ENCODE data around the gene HYAL3. TPM values are rescaled to one million over a fixed set of nuclear protein-coding genes. Genes with fewer than 3 reads are reported as not detected.

Gene HYAL3
- total RNA-seq, 1 experiment from 2014 or later: 2.9 TPM

DNA sequence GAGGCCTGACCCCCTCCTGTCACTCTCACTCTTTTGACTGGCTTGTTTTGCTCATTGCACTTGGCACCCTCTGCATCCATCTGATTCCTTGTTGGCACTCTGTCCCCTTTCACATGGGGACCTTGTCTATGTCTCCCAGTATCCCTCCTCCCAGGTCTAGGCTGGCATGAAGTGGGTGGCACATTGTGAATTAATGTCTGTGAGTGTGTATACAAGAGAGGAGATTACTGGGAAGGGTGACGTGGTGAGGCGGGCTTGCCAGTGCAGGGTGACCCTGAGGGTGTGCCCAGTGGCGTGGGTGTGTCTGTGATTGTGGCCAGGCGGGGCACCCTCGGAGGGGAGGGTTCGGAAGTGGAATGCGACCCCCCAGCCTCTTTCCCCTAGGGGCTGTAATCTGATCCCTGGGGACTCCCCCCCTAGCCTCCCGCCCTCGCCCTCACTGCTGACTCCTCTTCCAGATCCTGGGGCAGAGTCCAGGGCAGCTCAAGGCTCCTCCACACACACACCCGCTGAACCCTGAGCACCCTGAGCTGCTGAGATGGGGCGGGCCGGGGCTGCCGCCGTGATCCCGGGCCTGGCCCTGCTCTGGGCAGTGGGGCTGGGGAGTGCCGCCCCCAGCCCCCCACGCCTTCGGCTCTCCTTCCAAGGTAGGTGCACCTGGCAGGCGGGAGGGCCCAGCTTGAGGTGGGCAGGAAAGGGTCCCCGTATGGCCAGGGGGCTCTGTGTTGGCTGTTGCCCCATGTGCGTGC, 30.3 kb downstream of the HYAL3 start, which contains the start of gene SEMA3B:
Gene SEMA3B (plus strand): TSS at position 445 of the 749 bp plus-strand sequence. CDS start 94 bp downstream, at position 539.
- Mint-ChIP-seq H3K4me1 (peaks cover 49% of the 10 kb centered on the region), H3K27ac (no peak within 1 kb of the TSS), H3K27me3 (ENCODE audit: low read depth) (peaks cover 11% of the 10 kb centered on the region), H3K9me3 (no peaks in the 10 kb centered on the region), H3K4me3 (no peak within 1 kb of the TSS), H3K36me3 (no peaks in the 10 kb centered on the region)
- DNase-seq (ENCODE audit: low spot score) (no peak), ATAC-seq (no peak)
- POLR2A ChIA-PET: interaction anchor here (1.0 to 1.5 kb wide), 3 partner anchors 9 to 74 kb away, joined by 4 to 5 read pairs (median 4); no protein-coding TSS in a partner anchor
- TF ChIP-seq JAZF1 (CRISPR knock-in tag; IDR thresholded peaks at IDR 0.05) (no peak), FOXP1 (CRISPR knock-in tag; IDR thresholded peaks at IDR 0.05; ENCODE audit: borderline replicate concordance) (0 out of 2 replicates have a peak, but pooled peaks have one; percentile 28)
- CTCF ChIA-PET: interaction anchor here (0.5 to 12.5 kb wide), 7 partner anchors 9 to 75 kb away, joined by 3 to 145 read pairs (median 4); partner anchors contain the start of gene GNAT1

GRCh38 chr3:50268276-50268675, 30.9 kb downstream of the HYAL3 start:
- no peak overlapping the region for H3K27ac Mint-ChIP-seq
- ATAC-seq: no peak
- no peaks in the 10 kb centered on the region for H3K36me3 Mint-ChIP-seq
- DNase-seq (ENCODE audit: low spot score): no peak
- H3K27me3 Mint-ChIP-seq (ENCODE audit: low read depth): peaks cover 5% of the 10 kb centered on the region
- no peak overlapping the region for H3K4me3 Mint-ChIP-seq
- CTCF ChIA-PET: interaction anchor here (0.5 to 12.5 kb wide), 10 partner anchors 12 to 103 kb away, joined by 3 to 145 read pairs (median 4); partner anchors contain the start of genes GNAT1 and HYAL2
- TF ChIP-seq CREM (CRISPR knock-in tag; IDR thresholded peaks at IDR 0.05): no peak
- no peak for TF ChIP-seq IRF2 (CRISPR knock-in tag; IDR thresholded peaks at IDR 0.05; ENCODE audit: borderline replicate concordance, low read depth)
- no peak for TF ChIP-seq PRRX2 (CRISPR knock-in tag; IDR thresholded peaks at IDR 0.05)
- no peak for TF ChIP-seq ZNF138 (CRISPR knock-in tag; conservative IDR thresholded peaks at IDR 0.05)
- no peak for TF ChIP-seq ZNF317 (CRISPR knock-in tag; IDR thresholded peaks at IDR 0.05; ENCODE audit: borderline replicate concordance, low read depth)
- TF ChIP-seq, protein P1, sequence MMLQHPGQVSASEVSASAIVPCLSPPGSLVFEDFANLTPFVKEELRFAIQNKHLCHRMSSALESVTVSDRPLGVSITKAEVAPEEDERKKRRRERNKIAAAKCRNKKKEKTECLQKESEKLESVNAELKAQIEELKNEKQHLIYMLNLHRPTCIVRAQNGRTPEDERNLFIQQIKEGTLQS (CRISPR knock-in tag; conservative IDR thresholded peaks at IDR 0.05): no peak
- no peak for TF ChIP-seq CREB1 (CRISPR knock-in tag; IDR thresholded peaks at IDR 0.05)
- no peaks in the 10 kb centered on the region for H3K9me3 Mint-ChIP-seq
- H3K4me1 Mint-ChIP-seq: peaks cover 54% of the 10 kb centered on the region
- POLR2A ChIA-PET: interaction anchor here (1.3 kb wide), 1 partner anchor 22 kb away, joined by 4 read pairs; no protein-coding TSS in a partner anchor

GRCh38 chr3:50267280-50267913, 31.8 kb downstream of the HYAL3 start:
- peak overlapping the region; percentile 24; the same call in 1 of the 2 replicates for H3K4me3 Mint-ChIP-seq
- TF ChIP-seq, protein P2, sequence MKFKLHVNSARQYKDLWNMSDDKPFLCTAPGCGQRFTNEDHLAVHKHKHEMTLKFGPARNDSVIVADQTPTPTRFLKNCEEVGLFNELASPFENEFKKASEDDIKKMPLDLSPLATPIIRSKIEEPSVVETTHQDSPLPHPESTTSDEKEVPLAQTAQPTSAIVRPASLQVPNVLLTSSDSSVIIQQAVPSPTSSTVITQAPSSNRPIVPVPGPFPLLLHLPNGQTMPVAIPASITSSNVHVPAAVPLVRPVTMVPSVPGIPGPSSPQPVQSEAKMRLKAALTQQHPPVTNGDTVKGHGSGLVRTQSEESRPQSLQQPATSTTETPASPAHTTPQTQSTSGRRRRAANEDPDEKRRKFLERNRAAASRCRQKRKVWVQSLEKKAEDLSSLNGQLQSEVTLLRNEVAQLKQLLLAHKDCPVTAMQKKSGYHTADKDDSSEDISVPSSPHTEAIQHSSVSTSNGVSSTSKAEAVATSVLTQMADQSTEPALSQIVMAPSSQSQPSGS (CRISPR knock-in tag; IDR thresholded peaks at IDR 0.05; ENCODE audit: borderline replicate concordance, low read depth): no peak
- no peak for TF ChIP-seq TP53 (CRISPR knock-in tag; IDR thresholded peaks at IDR 0.05)
- no peak for TF ChIP-seq RORB (CRISPR knock-in tag; IDR thresholded peaks at IDR 0.05)
- TF ChIP-seq, protein P3, sequence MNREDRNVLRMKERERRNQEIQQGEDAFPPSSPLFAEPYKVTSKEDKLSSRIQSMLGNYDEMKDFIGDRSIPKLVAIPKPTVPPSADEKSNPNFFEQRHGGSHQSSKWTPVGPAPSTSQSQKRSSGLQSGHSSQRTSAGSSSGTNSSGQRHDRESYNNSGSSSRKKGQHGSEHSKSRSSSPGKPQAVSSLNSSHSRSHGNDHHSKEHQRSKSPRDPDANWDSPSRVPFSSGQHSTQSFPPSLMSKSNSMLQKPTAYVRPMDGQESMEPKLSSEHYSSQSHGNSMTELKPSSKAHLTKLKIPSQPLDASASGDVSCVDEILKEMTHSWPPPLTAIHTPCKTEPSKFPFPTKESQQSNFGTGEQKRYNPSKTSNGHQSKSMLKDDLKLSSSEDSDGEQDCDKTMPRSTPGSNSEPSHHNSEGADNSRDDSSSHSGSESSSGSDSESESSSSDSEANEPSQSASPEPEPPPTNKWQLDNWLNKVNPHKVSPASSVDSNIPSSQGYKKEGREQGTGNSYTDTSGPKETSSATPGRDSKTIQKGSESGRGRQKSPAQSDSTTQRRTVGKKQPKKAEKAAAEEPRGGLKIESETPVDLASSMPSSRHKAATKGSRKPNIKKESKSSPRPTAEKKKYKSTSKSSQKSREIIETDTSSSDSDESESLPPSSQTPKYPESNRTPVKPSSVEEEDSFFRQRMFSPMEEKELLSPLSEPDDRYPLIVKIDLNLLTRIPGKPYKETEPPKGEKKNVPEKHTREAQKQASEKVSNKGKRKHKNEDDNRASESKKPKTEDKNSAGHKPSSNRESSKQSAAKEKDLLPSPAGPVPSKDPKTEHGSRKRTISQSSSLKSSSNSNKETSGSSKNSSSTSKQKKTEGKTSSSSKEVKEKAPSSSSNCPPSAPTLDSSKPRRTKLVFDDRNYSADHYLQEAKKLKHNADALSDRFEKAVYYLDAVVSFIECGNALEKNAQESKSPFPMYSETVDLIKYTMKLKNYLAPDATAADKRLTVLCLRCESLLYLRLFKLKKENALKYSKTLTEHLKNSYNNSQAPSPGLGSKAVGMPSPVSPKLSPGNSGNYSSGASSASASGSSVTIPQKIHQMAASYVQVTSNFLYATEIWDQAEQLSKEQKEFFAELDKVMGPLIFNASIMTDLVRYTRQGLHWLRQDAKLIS (CRISPR knock-in tag; IDR thresholded peaks at IDR 0.05; ENCODE audit: borderline replicate concordance): no peak
- no peak for TF ChIP-seq GABPB1 (CRISPR knock-in tag; IDR thresholded peaks at IDR 0.05)
- no peak for TF ChIP-seq ZNF138 (CRISPR knock-in tag; conservative IDR thresholded peaks at IDR 0.05)
- TF ChIP-seq, protein P4, sequence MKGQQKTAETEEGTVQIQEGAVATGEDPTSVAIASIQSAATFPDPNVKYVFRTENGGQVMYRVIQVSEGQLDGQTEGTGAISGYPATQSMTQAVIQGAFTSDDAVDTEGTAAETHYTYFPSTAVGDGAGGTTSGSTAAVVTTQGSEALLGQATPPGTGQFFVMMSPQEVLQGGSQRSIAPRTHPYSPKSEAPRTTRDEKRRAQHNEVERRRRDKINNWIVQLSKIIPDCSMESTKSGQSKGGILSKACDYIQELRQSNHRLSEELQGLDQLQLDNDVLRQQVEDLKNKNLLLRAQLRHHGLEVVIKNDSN (CRISPR knock-in tag; IDR thresholded peaks at IDR 0.05): no peak
- TF ChIP-seq ZNF396 (CRISPR knock-in tag; IDR thresholded peaks at IDR 0.05; ENCODE audit: borderline replicate concordance): no peak
- TF ChIP-seq PRRX2 (CRISPR knock-in tag; IDR thresholded peaks at IDR 0.05): no peak
- TF ChIP-seq NR1H2 (CRISPR knock-in tag; IDR thresholded peaks at IDR 0.05): no peak
- TF ChIP-seq, protein P5, sequence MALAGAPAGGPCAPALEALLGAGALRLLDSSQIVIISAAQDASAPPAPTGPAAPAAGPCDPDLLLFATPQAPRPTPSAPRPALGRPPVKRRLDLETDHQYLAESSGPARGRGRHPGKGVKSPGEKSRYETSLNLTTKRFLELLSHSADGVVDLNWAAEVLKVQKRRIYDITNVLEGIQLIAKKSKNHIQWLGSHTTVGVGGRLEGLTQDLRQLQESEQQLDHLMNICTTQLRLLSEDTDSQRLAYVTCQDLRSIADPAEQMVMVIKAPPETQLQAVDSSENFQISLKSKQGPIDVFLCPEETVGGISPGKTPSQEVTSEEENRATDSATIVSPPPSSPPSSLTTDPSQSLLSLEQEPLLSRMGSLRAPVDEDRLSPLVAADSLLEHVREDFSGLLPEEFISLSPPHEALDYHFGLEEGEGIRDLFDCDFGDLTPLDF (CRISPR knock-in tag; IDR thresholded peaks at IDR 0.05): no peak
- TF ChIP-seq, protein P6, sequence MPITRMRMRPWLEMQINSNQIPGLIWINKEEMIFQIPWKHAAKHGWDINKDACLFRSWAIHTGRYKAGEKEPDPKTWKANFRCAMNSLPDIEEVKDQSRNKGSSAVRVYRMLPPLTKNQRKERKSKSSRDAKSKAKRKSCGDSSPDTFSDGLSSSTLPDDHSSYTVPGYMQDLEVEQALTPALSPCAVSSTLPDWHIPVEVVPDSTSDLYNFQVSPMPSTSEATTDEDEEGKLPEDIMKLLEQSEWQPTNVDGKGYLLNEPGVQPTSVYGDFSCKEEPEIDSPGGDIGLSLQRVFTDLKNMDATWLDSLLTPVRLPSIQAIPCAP (CRISPR knock-in tag; IDR thresholded peaks at IDR 0.05): no peak
- TF ChIP-seq EMX1 (CRISPR knock-in tag; IDR thresholded peaks at IDR 0.05): no peak

More at GRCh38 chr3:50267280-50267913, 31.8 kb downstream of the HYAL3 start:
- Mint-ChIP-seq H3K27me3 (ENCODE audit: low read depth) (no peaks in the 10 kb centered on the region; the same call in none of the 2 replicates), H3K9me3 (no peaks in the 10 kb centered on the region), H3K4me1 (peaks cover 51% of the 10 kb centered on the region), H3K27ac (no peak overlapping the region), H3K36me3 (no peaks in the 10 kb centered on the region)
- CTCF ChIA-PET: interaction anchor here (0.6 to 12.5 kb wide), 14 partner anchors 8 to 102 kb away, joined by 3 to 145 read pairs (median 4); partner anchors contain the start of genes GNAT1 and HYAL2
- ATAC-seq (no peak), DNase-seq (ENCODE audit: low spot score) (peak; percentile 52)
- POLR2A ChIA-PET: interaction anchor here (0.5 to 1.8 kb wide), 4 partner anchors 21 to 54 kb away, joined by 4 to 6 read pairs (median 5); no protein-coding TSS in a partner anchor
